IMR-90 (cell line): ENCODE measurements around the gene RAB3A. TPM values are rescaled to one million over a fixed set of nuclear protein-coding genes. Genes with fewer than 3 reads are reported as not detected.
A peak's percentile ranks its signal among the peaks of the same experiment; 100 is the strongest.

Source experiments
- ATAC-seq: fragments of 200-7000 bp; cut with Tn5 transposase; 2 replicates; pipeline ENCODE4 v1.9.1; 2020; ENCODE audit warnings: low read depth, mild to moderate bottlenecking, moderate library complexity
- BruUV-seq: library from RNA; stranded (reverse); fragments of 400-500 nt; replicated peaks from 2 replicates; lab custom pipeline; 2021; lab: Mats Ljungman, UMichigan
- CTCF ChIA-PET: fragments of 300-600 bp; formaldehyde crosslinking; extraction: SDS; loops from one replicate; lab custom pipeline; 2021; ENCODE audit warnings: antibody characterized with exemption; lab: Yijun Ruan, JAX
- POLR2A ChIA-PET: fragments of 300-600 bp; sonication (Branson Sonifier 250); formaldehyde crosslinking; loops from one replicate; lab custom pipeline; 2022; ENCODE audit warnings: antibody characterized with exemption; ENCODE audit not compliant: unreplicated experiment; lab: Charles Lee
- DNase-seq: peaks from one replicate; pipeline ENCODE4 v3.0.0; 2013
- H2AFZ ChIP-seq: replicated peaks from 2 replicates; pipeline ENCODE3; 2013; ENCODE audit warnings: low read length, mild to moderate bottlenecking; ENCODE audit not compliant: poor library complexity
- H2AK5ac ChIP-seq: 2 replicates; pipeline ENCODE4 v1.6.1; 2013; ENCODE audit warnings: low read depth, low read length, inconsistent platforms
- H2AK9ac ChIP-seq: replicated peaks from 2 replicates; pipeline ENCODE3; 2013; ENCODE audit warnings: mild to moderate bottlenecking, low read depth, low read length, moderate library complexity; ENCODE audit not compliant: poor library complexity
- H2BK120ac ChIP-seq: 2 replicates; pipeline ENCODE4 v1.6.1; 2013; ENCODE audit warnings: low read depth, low read length, inconsistent platforms
- H2BK15ac ChIP-seq: 3 replicates; pipeline ENCODE4 v1.6.1; 2013; ENCODE audit warnings: low read depth, low read length, inconsistent platforms
- H2BK20ac ChIP-seq: 2 replicates; pipeline ENCODE4 v1.6.1; 2013; ENCODE audit warnings: low read depth, mild to moderate bottlenecking, inconsistent platforms, low read length, moderate library complexity
- H2BK5ac ChIP-seq: 2 replicates; pipeline ENCODE4 v1.6.1; 2013; ENCODE audit warnings: mild to moderate bottlenecking, low read depth, low read length, inconsistent platforms; ENCODE audit not compliant: poor library complexity, severe bottlenecking
- H3K14ac ChIP-seq: replicated peaks from 2 replicates; pipeline ENCODE4 v1.6.1; 2013; ENCODE audit warnings: low read depth, low read length, inconsistent platforms
- H3K18ac ChIP-seq: 2 replicates; pipeline ENCODE4 v1.6.1; 2013; ENCODE audit warnings: low read depth, low read length, control low read depth
- H3K23ac ChIP-seq: 2 replicates; pipeline ENCODE4 v1.6.1; 2013; ENCODE audit warnings: low read depth, low read length, inconsistent platforms
- H3K27ac ChIP-seq: 2 replicates; pipeline ENCODE4 v1.5.1; 2013; ENCODE audit warnings: mild to moderate bottlenecking, control low read depth, low read length; ENCODE audit not compliant: insufficient read depth
- H3K27me3 ChIP-seq: 2 replicates; pipeline ENCODE4 v1.6.1; 2013; ENCODE audit warnings: low read length; ENCODE audit not compliant: control insufficient read depth, insufficient read depth
- H3K36me3 ChIP-seq: 2 replicates; pipeline ENCODE4 v1.6.1; 2013; ENCODE audit warnings: low read length, mixed read lengths; ENCODE audit not compliant: control insufficient read depth, insufficient read depth
- H3K4ac ChIP-seq: 2 replicates; pipeline ENCODE4 v1.6.1; 2013; ENCODE audit warnings: low read depth, low read length, inconsistent platforms
- H3K4me1 ChIP-seq: 2 replicates; pipeline ENCODE4 v1.6.1; 2013; ENCODE audit warnings: low read length, mixed read lengths; ENCODE audit not compliant: control insufficient read depth, insufficient read depth
- H3K4me2 ChIP-seq: 2 replicates; pipeline ENCODE4 v1.6.1; 2013; ENCODE audit warnings: low read depth, mild to moderate bottlenecking, control low read depth, low read length, moderate library complexity
- H3K4me3 ChIP-seq: 2 replicates; pipeline ENCODE4 v1.5.1; 2013; ENCODE audit warnings: low read depth, mild to moderate bottlenecking, control low read depth, low read length, moderate library complexity; ENCODE audit not compliant: insufficient read depth
- H3K56ac ChIP-seq: 2 replicates; pipeline ENCODE4 v1.6.1; 2013; ENCODE audit warnings: low read length, inconsistent platforms; ENCODE audit not compliant: insufficient read depth; ENCODE audit errors: extremely low read depth
- H3K79me1 ChIP-seq, 2 experiments: 2 replicates each; pipeline ENCODE4 v1.6.1; 2013; ENCODE audit warnings: low read length in 2 of 2, inconsistent platforms in 1 of 2, low read depth in 1 of 2
- H3K9ac ChIP-seq: 2 replicates; pipeline ENCODE4 v1.6.1; 2013; ENCODE audit warnings: low read depth, low read length, control low read depth
- H3K9me1 ChIP-seq: 2 replicates; pipeline ENCODE4 v1.6.1; 2013; ENCODE audit warnings: low read length, inconsistent platforms; ENCODE audit not compliant: insufficient read depth
- H3K9me3 ChIP-seq: 2 replicates; pipeline ENCODE4 v1.6.1; 2013; ENCODE audit warnings: low read length; ENCODE audit not compliant: control insufficient read depth, insufficient read depth
- H4K20me1 ChIP-seq: 2 replicates; pipeline ENCODE4 v1.6.1; 2013; ENCODE audit warnings: low read length, inconsistent platforms; ENCODE audit not compliant: insufficient read depth
- H4K5ac ChIP-seq: 2 replicates; pipeline ENCODE4 v1.6.1; 2013; ENCODE audit warnings: mild to moderate bottlenecking, low read depth, low read length, control low read depth
- H4K8ac ChIP-seq, 2 experiments: 2 replicates each; pipeline ENCODE4 v1.6.1; 2013; ENCODE audit warnings: low read depth in 2 of 2, low read length in 2 of 2, control low read depth in 1 of 2, inconsistent platforms in 1 of 2
- H4K91ac ChIP-seq: 2 replicates; pipeline ENCODE4 v1.6.1; 2013; ENCODE audit warnings: low read depth, low read length, inconsistent platforms; ENCODE audit not compliant: insufficient read depth
- BHLHE40 ChIP-seq: fragments of 150-350 bp; IDR thresholded peaks from 2 replicates; pipeline ENCODE4 v1.6.1; 2016; ENCODE audit warnings: mild to moderate bottlenecking, low read depth, low read length
- FOS ChIP-seq: fragments of 150-350 bp; IDR thresholded peaks from 2 replicates; pipeline ENCODE4 v1.6.1; 2016; ENCODE audit warnings: low read depth, low read length
- MAZ ChIP-seq: IDR thresholded peaks from 2 replicates; pipeline ENCODE4 v1.6.1; 2012; ENCODE audit warnings: low read depth, mild to moderate bottlenecking, low read length, improper control_type of control experiment, moderate library complexity, borderline replicate concordance
- MXI1 ChIP-seq: IDR thresholded peaks from 2 replicates; pipeline ENCODE4 v1.6.1; 2012; ENCODE audit warnings: low read depth, mild to moderate bottlenecking, low read length, moderate library complexity, borderline replicate concordance
- RCOR1 ChIP-seq: IDR thresholded peaks from 2 replicates; pipeline ENCODE4 v1.6.1; 2012; ENCODE audit warnings: mild to moderate bottlenecking, low read length, improper control_type of control experiment; ENCODE audit not compliant: insufficient replicate concordance
- WGBS, 2 experiments: methylation state at CpG; one replicate each; pipeline versions ENCODE4 v1.1.5 to v1.1.7; 2013; ENCODE audit warnings: missing lambda C conversion rate in 2 of 2; ENCODE audit not compliant: insufficient read length in 1 of 2; ENCODE audit errors: extremely low coverage in 2 of 2; 5-methylcytosine and 5-hydroxymethylcytosine counted together
- dilution Hi-C: fragments of 300-500 bp; cut with HindIII; formaldehyde crosslinking; loops from one replicate; pipeline ENCODE4 v1.14.3; 2018; ENCODE audit warnings: low sequenced_read_pairs; ENCODE audit not compliant: unreplicated experiment
- in situ Hi-C: fragments of 300-500 bp; cut with MboI; formaldehyde crosslinking; loops from 3 replicates; pipeline ENCODE4 v1.14.3; 2019; ENCODE audit warnings: low sequenced_read_pairs, inconsistent platforms, mixed read lengths
- intact Hi-C: fragments of 100-400 bp; cut with micrococcal nuclease; formaldehyde crosslinking; loops from 2 replicates; pipeline ENCODE4 v1.10.0; 2022
- polyA plus RNA-seq, 3 experiments: library from polyadenylated mRNA; depleted of rRNA; stranded (reverse); fragments of >200 nt; gene quantifications; 2 replicates each; pipeline ENCODE4 v1.2.3, GENCODE V29; 2012; ENCODE audit warnings: low replicate concordance in 1 of 3
- total RNA-seq: library from RNA; depleted of rRNA; stranded (reverse); fragments of >200 nt; gene quantifications from 2 replicates; pipeline ENCODE4 v1.2.3, GENCODE V29; 2012
- TF ChIP-seq, protein P1 (sequence below): fragments of 150-350 bp; IDR thresholded peaks from 2 replicates; pipeline ENCODE4 v1.6.1; 2017; ENCODE audit warnings: mild to moderate bottlenecking, antibody characterized with exemption, low read length, low read depth

Gene RAB3A
- total and polyA plus RNA-seq, 2 of the 4 experiments (the other 2 are of a cell fraction), result 3.0 to 13.6 TPM

DNA sequence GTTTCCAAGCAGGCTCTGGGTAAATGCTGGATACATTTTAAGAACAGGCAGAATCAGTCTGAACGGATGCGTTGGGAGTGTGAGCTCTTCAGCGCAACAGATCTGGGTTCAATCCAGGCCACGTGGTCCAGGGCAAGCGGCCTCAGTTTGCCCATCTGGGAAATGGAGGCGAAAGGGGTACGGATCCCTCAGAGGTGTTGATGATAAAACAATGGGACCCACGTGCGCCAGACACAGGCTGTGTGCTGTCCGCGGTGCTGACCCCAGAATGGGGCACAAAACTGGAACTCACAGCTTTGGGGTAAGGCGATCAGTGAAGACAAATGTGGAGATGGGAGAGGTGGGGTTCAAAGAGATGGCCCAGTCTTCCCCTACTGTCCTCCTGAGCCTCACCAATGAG, 35.5 kb upstream of the RAB3A start:
- CTCF ChIA-PET, result no interaction called here
- Histone ChIP-seq H3K27me3 (peaks cover 10% of the 10 kb centered on the region), H4K20me1 (no peaks in the 10 kb centered on the region; the same call in none of the 2 replicates), H3K9me3 (no peaks in the 10 kb centered on the region), H4K91ac (no peak overlapping the region), H3K4ac (no peak overlapping the region), H3K14ac (no peak overlapping the region), H2BK15ac (no peak overlapping the region), H3K79me1 (no peaks in the 10 kb centered on the region), H3K36me3 (no peaks in the 10 kb centered on the region), H4K8ac (no peak overlapping the region), H3K4me1 (no peaks in the 10 kb centered on the region), H3K4me2 (no peak overlapping the region), H3K27ac (no peak overlapping the region), H2AFZ (no peak overlapping the region), H3K9ac (no peak overlapping the region), H2AK5ac (no peak overlapping the region), H2BK20ac (no peak overlapping the region), H2BK120ac (no peak overlapping the region), H3K23ac (no peak overlapping the region), H2BK5ac (no peak overlapping the region), H2AK9ac (no peak overlapping the region), H3K18ac (no peak overlapping the region), H3K56ac (no peak overlapping the region), H4K5ac (no peak overlapping the region), H3K9me1 (no peaks in the 10 kb centered on the region), H3K4me3 (no peak overlapping the region)
- DNase-seq (no peak), ATAC-seq (peak; percentile 49; the same call in 1 of the 2 replicates)
- intact Hi-C loops, result no loop called here
- BruUV-seq, result no TSS peak
- POLR2A ChIA-PET, result no interaction called here
- WGBS, 2 experiments, result 44% methylated on average over 7 of the region's 12 CpGs; no CpG with 5 or more reads in 1 of the 2 experiments
- dilution Hi-C loops, result no loop called here
- in situ Hi-C loops, result no loop called here
- TF ChIP-seq RCOR1 (no peak), MXI1 (peak; percentile 92), BHLHE40 (peak; percentile 88), MAZ (no peak), FOS (no peak)
- TF ChIP-seq, protein P1, sequence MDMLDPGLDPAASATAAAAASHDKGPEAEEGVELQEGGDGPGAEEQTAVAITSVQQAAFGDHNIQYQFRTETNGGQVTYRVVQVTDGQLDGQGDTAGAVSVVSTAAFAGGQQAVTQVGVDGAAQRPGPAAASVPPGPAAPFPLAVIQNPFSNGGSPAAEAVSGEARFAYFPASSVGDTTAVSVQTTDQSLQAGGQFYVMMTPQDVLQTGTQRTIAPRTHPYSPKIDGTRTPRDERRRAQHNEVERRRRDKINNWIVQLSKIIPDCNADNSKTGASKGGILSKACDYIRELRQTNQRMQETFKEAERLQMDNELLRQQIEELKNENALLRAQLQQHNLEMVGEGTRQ, result peak; percentile 52; the same call in 1 of the 2 replicates
